GM19193 (cell line): ENCODE results near the gene ADGRL3.

Experiments
- POLR2A ChIP-seq: IDR thresholded peaks from 4 replicates; pipeline ENCODE4 v1.6.1; 2011; ENCODE audit not compliant: insufficient read depth, insufficient read length; ENCODE audit errors: extremely low read depth

ADGRL3 gene

DNA sequence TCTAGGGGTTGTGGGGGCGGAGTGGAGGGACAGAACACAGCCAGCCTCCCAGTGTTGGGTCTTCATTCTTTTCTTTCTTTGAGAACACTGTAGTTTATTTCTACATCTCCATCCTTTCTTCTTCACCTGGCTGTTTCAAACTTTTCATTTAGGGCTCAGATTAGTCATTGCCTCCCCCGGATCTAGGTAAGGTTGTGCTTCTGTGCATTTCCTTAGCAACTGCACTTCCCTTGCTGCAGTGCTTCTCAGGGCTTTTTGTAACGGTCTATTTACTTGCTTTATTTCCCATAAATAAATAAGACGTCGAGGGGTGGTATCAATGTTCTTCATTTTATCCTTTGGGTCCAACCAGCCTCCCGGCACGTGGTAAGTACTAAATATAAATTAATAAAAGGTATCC lies 31.3 kb downstream of the ADGRL3 start:
- no peak for TF ChIP-seq POLR2A

DNA sequence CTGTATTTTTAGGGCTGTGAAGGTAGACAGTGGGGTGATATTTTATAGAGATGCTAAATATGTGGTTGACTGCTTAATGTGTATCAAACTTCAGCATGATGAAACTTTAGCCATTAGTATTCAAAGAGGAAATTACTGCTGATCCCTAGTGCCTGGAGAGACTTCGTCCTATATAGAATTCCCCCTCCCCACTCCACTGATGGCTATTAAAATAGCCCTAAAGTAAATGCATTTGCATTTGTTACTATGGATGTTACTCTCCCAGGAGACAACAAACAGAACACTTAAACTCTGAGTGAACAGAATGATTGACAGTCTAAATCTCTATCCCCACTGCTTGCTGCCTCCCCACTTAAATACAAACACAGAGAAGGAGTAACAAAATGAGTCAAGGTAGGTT lies 39.1 kb downstream of the ADGRL3 start:
- no peak for TF ChIP-seq POLR2A

DNA sequence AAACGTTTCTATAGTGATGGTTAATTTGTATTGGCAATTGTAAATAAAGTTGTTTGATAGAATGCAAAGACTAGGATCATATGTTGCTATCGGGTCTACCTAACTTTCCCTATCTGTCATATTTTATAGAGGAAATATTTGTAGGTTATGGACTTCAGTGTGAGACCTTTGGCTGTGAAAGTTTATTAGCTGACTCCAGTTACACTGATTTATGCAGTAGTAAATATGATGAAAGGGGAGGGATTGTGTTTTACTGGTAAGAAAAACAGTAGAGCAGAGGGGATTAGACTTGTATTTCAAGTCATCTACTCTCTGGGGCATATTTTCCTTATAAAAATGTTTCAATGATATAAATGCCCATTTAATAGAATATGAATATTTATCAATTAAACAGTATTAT lies 43.8 kb downstream of the ADGRL3 start:
- no peak for TF ChIP-seq POLR2A

GRCh38 chr4:61245069-61245714 lies 45.1 kb downstream of the ADGRL3 start:
- no peak for TF ChIP-seq POLR2A

GRCh38 chr4:61246034-61246433 lies 45.9 kb downstream of the ADGRL3 start:
- no peak for TF ChIP-seq POLR2A

DNA sequence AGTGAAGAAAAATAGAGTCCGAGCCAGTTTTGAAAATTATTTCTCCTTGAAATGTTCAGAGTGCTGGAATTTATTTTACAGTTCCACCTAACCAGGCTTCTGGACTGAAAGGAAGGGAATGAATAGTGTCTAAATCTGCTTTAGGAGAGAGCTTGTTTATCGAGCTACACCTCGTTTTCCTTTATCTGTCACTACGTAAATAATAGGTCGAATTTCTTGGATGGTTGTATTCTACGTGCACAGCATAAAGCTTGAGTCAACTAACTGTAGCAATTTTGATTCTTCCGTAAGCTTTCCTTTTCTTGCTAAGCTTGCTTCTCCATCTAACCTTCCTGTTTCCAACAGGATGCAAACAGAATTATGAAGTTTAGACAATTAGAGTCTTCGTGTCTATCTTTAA lies 48.6 kb downstream of the ADGRL3 start:
- TF ChIP-seq POLR2A: no peak

DNA sequence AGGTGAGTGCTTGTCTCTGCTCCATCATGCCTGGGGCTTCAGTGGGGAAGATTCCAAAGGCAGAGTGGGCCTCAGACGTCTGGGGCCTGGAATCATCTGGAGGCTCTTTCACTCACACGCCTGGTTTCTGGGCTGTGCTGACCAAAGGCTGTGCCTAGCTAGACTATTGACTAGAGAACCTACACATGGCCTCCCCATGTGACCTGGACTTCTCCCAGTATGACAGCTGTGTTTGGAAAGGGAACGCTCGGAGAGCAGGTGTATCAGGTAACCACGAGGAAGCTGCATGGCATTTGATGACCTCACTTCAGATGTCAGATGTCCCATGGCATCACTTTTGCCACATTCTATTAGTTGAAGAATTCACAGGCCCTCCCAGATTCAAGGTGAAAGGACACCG lies 51.0 kb downstream of the ADGRL3 start:
- no peak for TF ChIP-seq POLR2A

DNA sequence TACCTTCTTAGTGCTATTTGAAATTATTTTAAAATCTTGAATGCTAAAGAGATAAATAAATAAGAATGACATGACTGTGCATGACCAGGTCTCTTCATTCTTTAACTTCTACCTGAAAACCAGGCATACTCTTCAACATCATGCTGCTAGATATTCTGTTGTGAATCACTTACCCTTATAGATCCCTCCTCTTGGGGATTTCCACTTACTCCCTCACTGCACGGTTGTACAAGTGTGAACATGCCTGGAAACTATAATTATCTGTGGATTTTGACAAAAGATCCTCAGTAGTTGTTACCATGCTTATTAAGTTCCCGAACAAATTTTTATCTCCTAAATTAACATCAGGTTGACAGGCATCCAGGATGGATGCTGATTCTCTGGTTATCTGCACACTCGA lies 54.3 kb downstream of the ADGRL3 start:
- no peak for TF ChIP-seq POLR2A

DNA sequence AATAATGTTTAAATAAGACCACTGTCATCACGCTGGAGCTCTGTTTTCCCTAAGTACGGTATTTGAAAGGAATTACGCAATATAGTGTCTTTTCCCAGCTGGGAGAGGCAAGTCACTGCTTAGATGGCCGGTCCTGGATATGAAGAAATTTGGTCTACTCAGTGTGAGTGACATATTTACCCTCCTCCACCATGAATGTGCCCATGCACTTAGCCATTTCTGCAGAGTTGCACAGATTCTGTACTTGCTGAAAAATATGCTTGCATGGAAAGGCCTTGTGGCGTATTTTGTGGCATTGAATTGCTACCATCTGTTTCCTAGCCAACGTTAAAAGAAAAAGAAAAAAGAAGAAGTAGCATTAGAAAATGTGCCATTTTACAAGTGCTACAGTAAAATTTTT lies 73.1 kb downstream of the ADGRL3 start:
- TF ChIP-seq POLR2A: no peak

DNA sequence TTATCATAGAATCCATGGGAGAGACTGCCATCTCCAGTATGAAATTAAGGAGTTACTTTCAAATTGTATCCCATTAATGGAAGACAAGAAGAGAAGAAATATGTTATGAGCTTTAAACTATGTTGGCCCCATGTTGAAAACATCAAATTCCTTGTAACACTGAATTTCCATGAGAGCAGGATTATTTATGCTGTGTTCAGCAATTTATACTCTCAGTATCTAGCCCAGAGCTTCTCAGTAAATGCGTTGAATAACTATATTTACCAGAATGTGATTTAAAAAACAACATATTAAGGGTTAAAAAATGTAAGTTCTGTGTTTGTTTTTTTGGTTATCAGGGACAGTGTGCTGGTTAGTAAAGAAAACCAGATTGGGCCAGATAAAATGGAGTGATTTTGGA lies 74.2 kb downstream of the ADGRL3 start:
- TF ChIP-seq POLR2A: no peak

- TF ChIP-seq POLR2A: no peak
Observed at GRCh38 chr4:61275241-61275640, 75.1 kb downstream of the ADGRL3 start.

DNA sequence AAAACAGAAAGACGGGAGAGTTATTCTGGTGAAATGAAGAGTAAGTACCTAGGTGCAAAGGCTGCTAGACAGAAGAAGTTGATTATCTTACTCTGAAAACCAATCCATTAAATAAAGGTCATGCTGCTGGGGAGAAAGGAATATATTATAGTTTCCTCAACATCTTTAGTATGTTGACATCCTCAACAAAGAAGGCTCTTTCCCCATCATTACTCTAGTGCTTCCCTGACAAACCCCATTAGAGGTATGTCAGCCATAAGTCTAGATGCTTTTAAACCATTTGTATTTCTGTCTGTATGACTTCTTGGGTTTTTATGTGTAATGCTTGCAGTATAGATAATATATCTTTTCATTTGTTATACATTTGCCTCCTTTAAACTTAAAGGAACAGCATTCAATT lies 75.9 kb downstream of the ADGRL3 start:
- TF ChIP-seq POLR2A: no peak

- TF ChIP-seq POLR2A: no peak
Observed at GRCh38 chr4:61277785-61278760, 77.9 kb downstream of the ADGRL3 start.

GRCh38 chr4:61292322-61292721 lies 92.2 kb downstream of the ADGRL3 start:
- TF ChIP-seq POLR2A: no peak

DNA sequence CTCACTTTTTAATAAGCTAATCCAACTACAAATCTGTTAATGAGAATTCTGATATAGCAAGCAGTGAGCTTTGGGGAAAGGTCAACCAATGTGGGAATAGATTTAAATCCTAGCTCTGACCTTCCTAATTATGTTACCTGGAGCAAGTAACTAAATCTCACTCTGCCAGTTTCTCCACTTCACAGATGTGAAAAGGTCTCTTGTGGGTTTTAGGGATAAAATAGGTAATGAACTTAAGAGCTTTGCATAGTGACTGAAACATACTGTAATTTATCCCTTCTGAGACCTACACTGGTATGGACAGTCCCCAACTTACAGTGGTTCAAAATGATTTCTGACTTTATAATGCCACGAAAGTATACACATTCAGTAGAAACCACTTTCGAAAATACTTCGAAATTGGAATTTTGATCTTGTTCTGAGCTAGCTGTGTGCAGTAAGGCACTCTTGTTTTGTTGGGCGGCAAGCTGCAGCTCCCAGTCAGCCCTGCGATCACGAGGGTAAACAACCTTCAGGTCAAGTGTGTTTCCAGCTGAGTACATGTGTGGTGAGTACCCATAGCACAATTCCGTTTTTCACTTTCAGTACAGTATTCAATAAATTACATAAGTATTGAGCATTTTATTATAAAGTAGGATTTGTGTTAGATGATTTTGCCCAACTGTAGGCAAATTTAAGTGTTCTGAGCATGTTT lies 93.7 kb downstream of the ADGRL3 start:
- no peak for TF ChIP-seq POLR2A

DNA sequence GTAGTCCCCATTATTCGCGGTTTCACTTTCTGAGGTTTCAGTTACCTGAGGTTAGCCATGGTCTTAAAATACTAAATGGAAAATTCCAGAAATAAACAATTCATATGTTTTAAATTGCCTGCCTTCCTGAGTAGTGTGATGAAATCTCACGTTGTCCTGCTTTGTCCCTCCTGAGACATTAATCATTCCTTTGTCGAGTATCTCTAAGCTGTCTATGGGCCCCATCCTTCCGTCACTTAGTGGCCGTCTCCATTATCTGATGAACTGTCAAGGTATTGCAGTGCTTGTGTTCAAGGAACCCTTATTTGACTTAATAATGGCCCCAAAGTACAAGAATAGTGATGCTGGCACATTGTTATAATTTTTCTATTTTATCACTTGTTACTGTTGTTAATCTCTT lies 94.8 kb downstream of the ADGRL3 start:
- TF ChIP-seq POLR2A: no peak

- no peak for TF ChIP-seq POLR2A
Observed at GRCh38 chr4:61296144-61296543, 96.0 kb downstream of the ADGRL3 start.
